Measurements from ENCODE around the gene CPT2.
"Not testable (repeated sequence)": the region's sequence is repeated elsewhere in the genome, so short reads cannot be mapped to it uniquely, and the experiment has no call there.

CPT2 gene

GRCh38 chr1:53182716-53183094 lies 13.9 kb upstream of the CPT2 start:
- no peak for DNase-seq

GRCh38 chr1:53183095-53183990 lies 13.3 kb upstream of the CPT2 start:
- DNase-seq = no peak

- DNase-seq = not testable (repeated sequence)
These were observed 10.7 kb upstream of the CPT2 start for GRCh38 chr1:53185955-53186297.

- DNase-seq = no peak
These were observed 10.1 kb upstream of the CPT2 start for GRCh38 chr1:53186533-53186932.

GRCh38 chr1:53187401-53187800 lies 9.2 kb upstream of the CPT2 start:
- no peak for DNase-seq

GRCh38 chr1:53188099-53188498 lies 8.5 kb upstream of the CPT2 start:
- no peak for DNase-seq

- DNase-seq = no peak
These were observed 7.6 kb upstream of the CPT2 start for GRCh38 chr1:53189061-53189460.

- no peak for DNase-seq
These were observed 6.4 kb upstream of the CPT2 start for GRCh38 chr1:53190210-53190611.

- DNase-seq = no peak
These were observed 1.2 kb upstream of the CPT2 start for GRCh38 chr1:53195246-53196016.

- no peak for DNase-seq
These were observed 573 bp upstream of the CPT2 start for GRCh38 chr1:53196017-53196484.

- DNase-seq = no peak
These were observed 922 bp downstream of the CPT2 start for GRCh38 chr1:53197291-53198200.

GRCh38 chr1:53198241-53198651 lies 1.6 kb downstream of the CPT2 start:
- DNase-seq = no peak

GRCh38 chr1:53203466-53203865 lies 6.8 kb downstream of the CPT2 start:
- no peak for DNase-seq

- not testable (repeated sequence) for DNase-seq
These were observed 8.9 kb downstream of the CPT2 start for GRCh38 chr1:53205496-53205895.

- DNase-seq = not testable (repeated sequence)
These were observed 9.6 kb downstream of the CPT2 start for GRCh38 chr1:53206083-53206685.

- no peak for DNase-seq
These were observed 10.2 kb downstream of the CPT2 start for GRCh38 chr1:53206735-53207379.

GRCh38 chr1:53207726-53208125 lies 11.1 kb downstream of the CPT2 start:
- DNase-seq = no peak

- DNase-seq = no peak
These were observed 13.7 kb downstream of the CPT2 start for GRCh38 chr1:53210352-53210751.

- no peak for DNase-seq
These were observed 14.3 kb downstream of the CPT2 start for GRCh38 chr1:53210954-53211353.

- DNase-seq = no peak
These were observed 17.8 kb downstream of the CPT2 start for GRCh38 chr1:53214376-53214940.

GRCh38 chr1:53218201-53218600 lies 21.6 kb downstream of the CPT2 start:
- DNase-seq = no peak

GRCh38 chr1:53219711-53220110 lies 23.1 kb downstream of the CPT2 start:
- no peak for DNase-seq
